ENCODE data around the gene YBEY.
"Not testable (repeated sequence)": the region's sequence is repeated elsewhere in the genome, so short reads cannot be mapped to it uniquely, and the experiment has no call there.

The YBEY gene

DNA sequence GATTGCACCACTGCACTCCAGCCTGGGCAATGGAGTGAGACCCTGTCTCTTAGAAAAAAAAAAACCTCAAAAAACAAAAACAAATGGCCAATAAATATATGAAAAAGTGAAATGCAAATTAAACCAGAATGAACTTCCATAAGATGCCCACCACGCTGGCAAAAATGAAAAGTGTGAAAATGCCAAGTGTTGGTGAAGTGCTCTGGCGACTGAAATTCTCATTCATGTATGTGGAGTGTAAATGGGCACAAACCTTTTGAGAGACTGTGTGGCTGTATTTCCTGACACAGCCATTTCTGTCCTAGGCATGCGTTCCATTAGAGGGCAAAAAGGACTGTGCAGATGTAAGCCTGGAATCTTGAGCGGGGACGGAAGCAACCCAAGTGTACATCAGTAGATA, 18.3 kb downstream of the YBEY start:
- no peak for DNase-seq (ENCODE audit: low read depth, low spot score)

DNA sequence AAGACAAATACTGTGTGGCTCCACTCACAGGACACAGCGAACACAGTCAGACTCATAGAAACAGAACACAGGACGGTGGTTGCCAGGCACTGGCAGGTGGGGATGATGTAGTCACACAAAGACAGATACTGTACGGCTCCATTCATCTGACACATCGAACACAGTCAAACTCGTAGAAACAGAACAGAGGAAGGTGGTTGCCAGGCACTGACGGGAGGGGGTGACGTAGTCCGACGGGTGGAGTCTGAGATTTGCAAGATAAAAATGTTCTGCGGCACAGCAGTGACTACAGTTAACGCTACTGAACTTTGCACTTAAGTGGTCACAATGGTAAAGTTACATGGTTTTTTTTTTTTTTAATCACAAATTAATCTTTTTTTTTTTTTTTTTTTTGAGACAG, 18.8 kb downstream of the YBEY start:
- no peak for DNase-seq (ENCODE audit: low read depth, low spot score)

DNA sequence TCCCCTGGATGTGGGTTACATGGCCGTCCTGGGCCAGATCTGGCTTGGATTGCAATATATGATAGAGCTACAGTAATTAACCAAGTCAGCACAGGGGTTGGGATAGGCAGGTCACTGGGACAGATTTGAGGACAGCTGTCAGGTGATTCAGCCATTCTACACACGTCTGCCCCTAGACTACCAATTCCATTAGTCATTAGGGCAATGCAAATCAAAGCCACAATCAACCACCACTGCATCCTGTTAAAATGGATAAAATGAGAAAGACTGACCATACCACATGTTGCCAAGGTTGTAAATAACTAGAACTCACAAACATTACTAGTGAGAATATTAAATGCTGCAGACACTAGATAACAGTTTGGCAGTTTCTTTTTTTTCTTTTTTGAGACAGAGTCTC, 21.5 kb downstream of the YBEY start:
- DNase-seq (ENCODE audit: low read depth, low spot score) = no peak

DNA sequence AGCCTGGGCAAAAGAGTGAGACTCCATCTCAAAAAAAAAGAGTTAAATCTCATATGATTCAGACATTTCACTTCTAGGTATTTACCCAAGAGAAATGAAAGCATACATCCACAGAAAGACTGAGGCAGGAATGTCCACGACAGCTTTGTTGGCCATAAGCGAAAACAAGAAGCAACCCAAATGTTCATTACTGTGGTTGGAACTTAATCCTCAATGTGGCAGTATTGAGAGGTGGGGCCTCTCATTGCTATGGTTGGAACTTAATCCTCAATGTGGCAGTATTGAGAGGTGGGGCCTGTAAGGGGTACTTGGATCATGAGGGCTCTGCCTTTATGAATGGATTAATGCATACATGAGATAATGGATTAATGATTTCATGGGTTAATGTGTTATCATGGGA, 22.3 kb downstream of the YBEY start:
- DNase-seq (ENCODE audit: low read depth, low spot score) = no peak

DNA sequence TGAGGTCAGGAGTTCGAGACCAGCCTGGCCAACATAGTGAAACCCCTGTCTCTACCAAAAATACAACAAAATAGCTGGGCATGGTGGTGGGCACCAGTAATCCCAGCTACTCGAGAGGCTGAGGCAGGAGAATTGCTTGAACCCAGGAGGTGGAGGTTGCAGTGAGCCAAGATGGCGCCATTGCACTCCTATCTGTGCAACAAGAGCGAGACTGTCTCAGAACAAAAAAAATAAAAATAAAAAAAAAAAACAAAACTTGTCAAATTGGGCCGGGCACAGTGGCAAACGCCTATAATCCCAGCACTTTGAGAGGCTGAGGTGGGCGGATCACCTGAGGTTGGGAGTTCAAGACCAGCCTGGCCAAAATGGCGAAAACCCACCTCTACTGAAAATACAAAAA, 24.1 kb downstream of the YBEY start:
- DNase-seq (ENCODE audit: low read depth, low spot score) = not testable (repeated sequence)

DNA sequence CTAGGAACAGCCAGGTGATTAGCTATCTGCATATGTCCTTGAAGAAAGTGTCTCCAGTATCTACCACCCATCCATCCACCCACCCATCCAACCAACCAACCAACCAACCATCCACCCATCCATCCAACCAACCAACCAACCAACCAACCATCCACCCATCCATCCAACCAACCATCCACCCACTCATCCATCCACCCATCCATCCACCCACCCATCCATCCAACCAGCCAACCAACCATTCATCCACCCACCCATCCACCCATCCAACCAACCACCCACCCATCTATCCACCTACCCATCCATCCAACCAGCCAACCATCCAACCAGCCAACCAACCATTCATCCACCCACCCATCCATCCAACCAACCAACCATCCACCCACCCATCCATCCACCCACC, 25.4 kb downstream of the YBEY start:
- DNase-seq (ENCODE audit: low read depth, low spot score) = no peak

DNA sequence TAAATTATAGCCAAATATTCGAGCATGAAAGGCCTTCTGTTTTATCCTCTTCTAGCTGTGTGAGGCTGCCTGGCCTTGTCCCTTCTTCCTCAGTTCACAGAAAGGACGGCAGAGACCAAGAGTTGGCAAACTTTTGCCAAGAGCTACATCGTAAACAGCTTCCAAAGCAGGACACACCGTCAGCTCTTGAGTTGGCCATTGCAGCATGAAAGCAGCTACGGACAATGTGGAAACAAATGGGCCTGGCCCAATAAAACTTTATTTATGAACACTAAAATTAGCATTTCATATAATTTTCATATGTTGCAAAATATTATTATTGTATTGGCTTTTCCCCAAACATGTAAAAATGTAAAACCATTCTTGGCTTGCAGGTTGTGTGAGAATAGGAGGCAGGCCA, 26.8 kb downstream of the YBEY start:
- no peak for DNase-seq (ENCODE audit: low read depth, low spot score)

DNA sequence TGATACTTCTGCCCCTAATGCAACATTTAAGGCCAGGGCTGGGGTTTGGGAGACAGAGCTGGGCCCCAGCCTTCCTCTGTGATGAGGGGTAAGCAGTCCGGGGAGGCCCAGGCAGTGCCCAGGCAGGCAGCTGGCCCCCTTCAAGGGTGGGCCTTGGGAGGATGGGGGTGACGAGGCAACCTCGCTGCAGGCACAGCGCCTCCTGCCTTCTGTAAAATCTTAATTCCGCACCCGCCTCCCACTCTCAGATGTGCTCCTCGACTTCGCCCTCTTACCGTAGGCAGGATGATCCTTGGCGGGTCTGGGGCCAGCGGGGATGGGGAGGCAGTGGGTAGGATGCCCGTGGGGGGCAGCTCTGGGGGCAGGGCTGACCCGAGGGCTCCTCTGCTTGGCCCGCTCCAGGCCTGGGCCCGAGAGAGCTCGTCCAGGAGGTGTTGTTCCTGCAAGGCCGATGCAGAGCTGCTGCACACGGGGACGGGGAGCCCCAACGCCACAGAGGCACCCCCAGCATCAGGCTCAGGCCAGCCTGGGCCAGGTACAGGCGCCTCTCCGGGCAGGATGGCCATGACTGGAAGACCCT, 28.4 kb downstream of the YBEY start:
- DNase-seq (ENCODE audit: low read depth, low spot score) = no peak

DNA sequence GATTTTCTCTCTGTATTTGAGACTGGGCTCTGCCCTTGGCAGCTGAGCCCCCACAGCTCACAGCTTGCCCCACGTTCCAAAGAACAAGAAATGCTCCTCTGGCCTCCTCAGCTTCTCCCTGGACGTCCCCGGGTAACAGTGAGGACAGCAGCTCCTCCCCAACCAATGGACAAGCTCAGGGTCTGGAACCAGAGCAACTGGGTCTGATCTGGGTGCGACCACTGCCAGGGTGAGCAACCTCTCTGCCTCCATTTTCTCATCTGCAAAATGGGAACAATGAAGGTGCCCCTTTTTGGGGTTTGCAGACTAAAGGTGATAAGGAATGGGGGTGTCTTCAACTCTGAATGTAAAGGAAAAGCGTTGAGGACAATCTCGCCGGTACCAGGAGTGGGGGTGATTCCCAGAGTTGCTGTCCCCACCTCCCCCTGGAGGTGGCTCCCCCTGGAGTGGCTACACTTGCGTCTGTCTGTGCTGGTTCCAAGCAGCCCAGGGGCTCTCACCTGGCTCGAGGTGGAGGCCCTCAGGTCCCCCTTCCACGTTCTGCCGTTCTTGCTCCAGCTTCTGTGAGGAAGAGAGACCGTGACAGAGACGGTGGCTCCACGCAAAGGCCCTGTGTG, 30.7 kb downstream of the YBEY start:
- no peak for DNase-seq (ENCODE audit: low read depth, low spot score)

DNA sequence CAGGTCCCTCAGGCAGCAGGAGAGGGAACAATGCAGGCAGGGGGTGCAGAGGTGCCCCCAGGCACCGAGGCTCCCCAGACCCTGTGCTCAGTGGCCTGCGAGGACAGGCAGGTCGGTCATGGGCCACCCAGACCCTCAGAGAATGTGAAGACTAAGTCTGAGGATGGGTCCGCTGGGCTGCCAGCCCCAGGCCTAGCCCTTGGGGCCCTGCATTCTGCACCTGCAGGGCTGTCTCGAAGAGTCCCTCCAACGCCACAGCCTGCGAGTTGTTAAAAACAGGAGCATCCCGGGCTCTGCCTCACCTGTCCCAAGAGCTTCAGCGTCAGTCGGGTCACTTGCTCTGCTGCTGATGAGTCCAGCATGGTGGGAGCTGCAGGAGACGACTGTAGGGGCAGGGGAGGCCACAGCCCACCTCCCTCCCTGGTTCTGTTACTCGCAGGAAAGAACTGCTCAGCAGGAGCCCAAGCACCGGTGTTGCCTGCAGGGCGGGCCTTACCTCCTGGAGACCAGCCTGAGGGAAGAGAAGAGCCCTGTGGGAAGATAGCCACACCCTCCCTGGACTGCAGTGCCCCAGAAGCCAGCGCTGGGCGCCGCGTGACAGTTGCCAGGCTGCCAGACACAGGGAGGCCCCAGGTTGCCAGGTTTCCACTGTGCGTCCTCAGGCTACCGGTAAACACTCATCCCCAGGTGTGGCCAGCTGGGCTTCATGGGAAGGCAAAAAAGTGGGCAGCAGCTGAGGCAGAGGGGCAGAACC, 31.7 kb downstream of the YBEY start:
- DNase-seq (ENCODE audit: low read depth, low spot score) = no peak

DNA sequence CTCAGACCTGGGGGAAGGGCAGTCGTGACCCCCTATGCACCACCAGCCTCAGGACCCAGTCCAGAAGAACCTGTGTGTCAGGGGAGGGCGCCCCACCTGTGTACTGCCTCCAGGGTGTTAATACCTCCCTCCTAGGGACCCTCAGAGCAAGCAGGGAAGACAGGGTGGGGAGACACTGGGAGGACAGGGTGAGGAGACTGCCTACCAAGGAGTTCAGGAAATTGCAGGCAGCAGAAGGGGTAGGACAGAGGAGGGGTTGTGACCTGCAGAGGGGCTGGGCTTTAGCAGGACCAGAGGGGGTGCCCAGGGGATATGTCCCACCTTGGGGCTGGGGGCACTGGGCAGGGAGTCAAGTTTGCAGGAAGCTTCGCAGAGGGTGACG, 32.3 kb downstream of the YBEY start:
- no peak for DNase-seq (ENCODE audit: low read depth, low spot score)

DNA sequence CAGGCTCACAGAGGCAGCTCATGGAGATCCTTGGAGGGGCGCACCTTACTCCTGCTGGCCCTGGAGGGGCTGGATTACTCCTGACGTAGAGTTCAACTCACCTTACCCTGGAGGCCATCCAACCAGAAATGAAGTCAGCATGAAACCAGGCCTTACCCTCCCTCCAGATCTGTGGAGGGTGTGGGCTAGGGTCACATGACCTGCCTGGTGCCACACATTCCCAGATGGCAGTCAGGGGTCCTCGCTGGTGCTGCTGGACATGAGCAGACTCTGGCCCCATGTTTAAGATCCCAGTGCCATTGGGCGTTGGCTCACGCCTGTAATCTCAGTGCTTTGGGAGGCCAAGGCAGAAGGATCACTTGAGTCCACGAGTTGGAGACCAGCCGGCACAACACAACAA, 33.0 kb downstream of the YBEY start:
- no peak for DNase-seq (ENCODE audit: low read depth, low spot score)

DNA sequence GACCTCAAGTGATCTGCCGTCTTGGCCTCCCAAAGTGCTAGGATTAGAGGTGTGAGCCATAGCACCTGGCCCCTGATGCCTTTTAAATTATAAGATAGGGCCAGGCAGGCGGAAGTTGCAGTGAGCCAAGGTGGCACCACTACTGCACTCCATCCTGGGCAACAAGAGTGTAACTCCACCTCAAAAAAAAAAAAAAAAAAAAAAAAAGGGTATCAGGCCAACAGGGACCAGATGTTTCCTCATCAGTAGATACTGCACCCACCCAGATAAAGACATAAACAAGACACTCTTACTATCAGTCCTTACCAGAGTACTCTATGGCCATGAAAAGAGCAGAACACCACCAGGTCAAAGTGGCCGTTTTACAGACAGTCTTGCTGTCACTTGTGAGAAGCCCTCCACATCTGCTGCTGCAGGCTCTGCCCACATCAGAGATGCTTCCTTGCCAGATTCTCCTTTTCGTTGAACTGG, 34.2 kb downstream of the YBEY start:
- DNase-seq (ENCODE audit: low read depth, low spot score) = no peak

DNA sequence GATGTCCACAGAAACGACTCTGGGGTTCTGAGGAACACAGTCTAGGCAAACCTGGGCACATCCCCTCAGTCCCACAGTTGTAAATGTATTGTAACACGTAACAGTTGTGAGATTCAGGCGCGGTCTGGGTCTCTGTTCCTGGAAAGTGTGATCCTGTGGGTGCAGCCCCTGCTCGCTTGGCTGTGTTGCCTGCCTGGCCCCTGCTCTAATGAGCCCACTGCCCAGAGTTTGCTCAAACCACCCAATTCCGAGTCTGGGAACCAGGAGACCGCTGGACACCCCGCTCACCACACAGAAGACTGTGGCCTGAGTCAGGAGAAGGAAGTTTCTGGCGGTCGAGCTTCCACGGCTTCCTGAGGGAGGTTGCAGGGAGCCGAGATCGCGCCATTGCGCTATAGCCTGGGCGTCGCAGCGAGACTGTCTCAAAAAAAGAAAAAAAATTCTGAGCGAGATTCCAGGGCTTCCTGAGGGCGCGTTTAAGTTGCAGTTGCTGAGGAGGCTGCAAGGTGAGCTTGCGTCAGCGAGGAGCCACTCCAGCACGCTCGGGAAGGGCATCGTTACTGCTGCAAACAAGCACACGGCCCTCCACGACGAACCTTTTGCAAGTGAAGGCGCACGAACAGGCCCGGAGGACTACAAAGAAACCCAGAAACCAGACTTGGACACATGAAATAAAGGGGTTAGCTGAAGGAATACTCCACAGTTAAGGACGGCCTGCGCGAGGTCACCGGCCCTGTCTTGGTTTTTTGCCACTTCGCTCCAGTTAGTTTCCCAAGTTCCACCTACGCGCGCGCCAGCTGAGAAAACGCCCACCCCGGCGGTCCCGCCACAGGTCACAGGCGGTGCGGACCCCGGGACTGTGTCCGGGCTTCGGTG, 36.4 kb downstream of the YBEY start:
- DNase-seq (ENCODE audit: low read depth, low spot score) = no peak

DNA sequence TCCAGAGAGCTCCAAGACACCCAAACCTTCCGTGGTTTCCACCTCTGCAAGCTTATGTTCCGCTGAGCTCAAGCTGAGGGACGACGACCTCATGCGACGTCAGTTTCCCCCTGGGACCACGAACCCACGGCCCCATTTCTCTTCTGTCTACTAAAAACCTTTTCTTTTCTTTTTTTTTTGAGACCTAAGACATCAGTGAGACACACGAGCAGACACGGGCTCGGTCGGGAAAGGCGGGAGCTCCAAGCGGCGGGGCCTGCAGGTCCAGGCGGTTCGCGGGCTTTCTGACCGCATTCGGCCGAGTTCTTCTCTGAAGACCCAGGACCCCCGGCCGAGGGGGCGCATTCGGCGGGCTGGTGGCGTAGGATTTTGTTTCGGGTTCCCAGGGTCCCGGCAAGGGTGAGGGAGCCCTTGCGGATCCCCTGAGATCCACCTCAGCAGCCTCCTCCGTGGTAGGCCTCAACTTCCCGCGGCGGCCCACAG, 37.1 kb downstream of the YBEY start:
- DNase-seq (ENCODE audit: low read depth, low spot score) = no peak

DNA sequence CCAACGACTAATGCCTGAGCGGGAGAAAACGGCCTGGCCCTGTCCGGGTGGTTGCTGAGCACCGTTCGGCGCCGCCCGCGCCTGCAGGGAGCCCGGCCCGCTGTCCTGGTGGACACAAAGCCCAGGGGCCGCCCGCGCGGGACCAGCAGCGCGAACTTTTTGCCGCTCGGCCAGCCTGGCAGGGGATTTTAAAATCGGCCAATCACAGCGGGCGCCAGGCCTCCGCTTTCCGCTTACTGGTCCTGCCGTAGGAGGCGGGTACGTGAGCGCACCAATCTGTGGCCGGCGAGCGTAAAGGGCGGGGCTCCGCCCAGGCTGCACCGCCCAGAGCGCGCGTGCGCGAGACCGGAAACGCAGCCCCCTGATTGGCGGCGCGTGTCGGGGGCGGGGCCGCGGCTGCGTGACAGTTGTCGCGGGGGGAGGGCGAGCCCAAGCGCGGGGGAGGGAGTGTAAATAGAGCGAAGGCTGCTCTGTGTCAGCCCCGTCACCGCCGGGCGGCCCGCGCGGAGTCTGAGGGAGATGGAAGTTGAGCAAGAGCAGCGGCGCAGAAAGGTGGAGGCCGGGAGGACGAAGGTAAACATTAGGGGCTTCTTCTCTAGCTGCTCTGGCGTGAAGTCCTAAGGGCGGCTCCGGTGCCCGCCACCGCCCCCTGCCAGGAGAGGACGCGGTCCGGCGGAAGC, 37.7 kb downstream of the YBEY start, which contains the start of the genes C21orf58 and PCNT:
C21orf58 (minus strand) TSS at position 161 of the 680 bp plus-strand sequence. CDS start 1,132 bp downstream, outside the sequence.
PCNT (plus strand) TSS at position 447 of the 680 bp plus-strand sequence; CDS start at position 520, 73 bp downstream.
- DNase-seq (ENCODE audit: low read depth, low spot score) = peak; percentile 95

DNA sequence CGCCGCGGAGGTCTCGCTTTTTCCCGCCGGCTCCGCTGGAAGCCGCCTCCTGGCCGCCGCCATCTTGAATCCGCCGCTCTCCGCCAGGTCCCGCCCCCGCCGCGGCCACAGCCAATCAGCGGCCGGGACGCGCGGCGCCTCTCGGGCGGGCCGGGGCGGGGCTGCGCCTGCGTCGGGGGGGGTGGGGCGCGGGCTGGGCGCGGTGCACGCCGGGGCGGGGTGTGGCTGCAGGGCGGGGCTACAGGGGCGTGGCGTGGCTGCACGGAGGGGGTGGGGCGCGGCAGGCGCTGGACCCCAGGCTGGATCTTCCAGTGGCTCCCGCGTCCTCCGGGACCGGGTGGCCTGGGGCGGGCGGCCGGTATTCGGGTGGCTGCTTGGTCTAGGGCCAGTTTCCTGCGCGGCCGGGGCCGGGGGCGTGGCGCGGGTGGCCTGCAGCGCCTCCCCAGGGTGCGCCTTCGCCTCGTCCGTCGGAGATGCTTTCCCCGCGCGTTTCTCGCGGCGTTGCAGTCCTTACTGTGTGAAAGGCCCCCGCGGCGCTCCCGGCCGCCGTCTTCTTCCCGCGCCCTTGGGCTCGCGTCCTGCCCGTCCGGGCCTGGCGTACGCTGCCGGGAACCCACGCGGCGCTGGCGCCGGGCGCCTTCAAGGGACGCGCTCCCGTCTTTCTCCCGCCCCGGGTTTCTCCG, 38.4 kb downstream of the YBEY start:
- DNase-seq (ENCODE audit: low read depth, low spot score) = peak; percentile 54

DNA sequence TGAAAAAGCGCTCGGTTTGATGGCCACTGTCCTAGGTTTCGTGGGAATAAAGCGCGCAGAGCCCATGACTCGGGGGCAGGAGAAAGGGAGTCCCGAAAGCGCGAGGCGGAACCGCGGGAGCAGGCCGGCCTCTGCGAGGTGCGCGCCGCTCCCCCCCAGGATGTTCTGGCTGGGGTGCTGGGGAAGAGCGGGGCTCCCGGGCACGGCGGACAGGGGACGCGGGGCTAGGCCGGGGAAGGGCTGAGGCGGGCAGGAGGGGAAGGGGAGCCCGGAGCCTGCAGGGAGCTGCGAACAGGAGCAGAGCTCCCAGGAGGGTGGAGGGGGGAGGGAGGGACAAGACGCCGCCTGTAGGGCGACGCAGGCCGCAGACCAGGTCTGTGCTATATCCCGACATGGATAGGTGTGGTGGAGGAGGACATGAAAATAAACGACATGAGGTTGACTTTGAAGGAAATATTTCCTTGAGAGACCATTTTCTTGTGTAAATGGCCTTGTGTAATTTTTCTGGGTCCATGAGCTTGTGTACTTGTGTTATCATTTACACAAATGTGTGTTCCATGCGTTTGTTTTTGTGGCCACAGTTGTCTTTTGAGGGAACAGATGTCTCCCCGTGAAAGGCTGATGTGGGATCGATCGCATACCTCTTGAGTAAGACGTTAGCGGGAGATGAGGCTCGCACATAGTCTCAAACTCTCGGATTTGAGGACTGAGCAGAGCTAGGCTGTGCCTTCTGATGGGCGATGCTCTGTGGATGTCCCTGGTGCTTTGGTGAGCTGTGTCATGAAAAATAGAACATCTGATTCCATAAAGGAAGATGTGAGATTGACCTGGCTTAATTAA, 39.2 kb downstream of the YBEY start:
- no peak for DNase-seq (ENCODE audit: low read depth, low spot score)

DNA sequence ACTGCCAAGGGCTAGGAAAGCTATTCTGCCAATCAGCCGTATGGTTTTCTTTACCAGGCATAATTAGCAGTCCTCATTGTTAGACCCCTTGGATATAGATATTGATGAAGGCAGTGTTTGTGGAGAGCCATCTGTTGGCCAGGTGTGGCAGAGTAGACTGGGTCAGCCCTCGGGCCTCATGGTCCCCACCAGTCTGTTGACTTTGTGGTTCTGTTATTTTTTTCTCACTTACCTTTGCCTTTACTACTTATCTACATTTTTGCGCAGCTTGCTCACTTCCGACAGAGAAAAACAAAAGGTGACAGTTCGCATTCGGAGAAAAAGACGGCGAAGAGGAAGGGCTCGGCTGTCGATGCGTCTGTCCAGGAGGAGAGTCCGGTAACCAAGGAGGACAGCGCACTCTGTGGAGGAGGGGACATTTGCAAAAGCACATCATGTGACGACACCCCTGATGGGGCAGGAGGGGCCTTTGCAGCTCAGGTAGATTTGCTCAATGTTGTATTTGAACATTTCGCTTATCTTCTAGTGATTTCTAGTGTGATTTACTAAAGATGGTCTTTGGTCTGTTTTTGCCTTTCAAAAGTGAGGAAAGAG, 40.1 kb downstream of the YBEY start:
- no peak for DNase-seq (ENCODE audit: low read depth, low spot score)

Measured in smooth muscle cell of the brain vasculature (primary cell).